ENCODE measurements around the gene HOXC11.

DNA sequence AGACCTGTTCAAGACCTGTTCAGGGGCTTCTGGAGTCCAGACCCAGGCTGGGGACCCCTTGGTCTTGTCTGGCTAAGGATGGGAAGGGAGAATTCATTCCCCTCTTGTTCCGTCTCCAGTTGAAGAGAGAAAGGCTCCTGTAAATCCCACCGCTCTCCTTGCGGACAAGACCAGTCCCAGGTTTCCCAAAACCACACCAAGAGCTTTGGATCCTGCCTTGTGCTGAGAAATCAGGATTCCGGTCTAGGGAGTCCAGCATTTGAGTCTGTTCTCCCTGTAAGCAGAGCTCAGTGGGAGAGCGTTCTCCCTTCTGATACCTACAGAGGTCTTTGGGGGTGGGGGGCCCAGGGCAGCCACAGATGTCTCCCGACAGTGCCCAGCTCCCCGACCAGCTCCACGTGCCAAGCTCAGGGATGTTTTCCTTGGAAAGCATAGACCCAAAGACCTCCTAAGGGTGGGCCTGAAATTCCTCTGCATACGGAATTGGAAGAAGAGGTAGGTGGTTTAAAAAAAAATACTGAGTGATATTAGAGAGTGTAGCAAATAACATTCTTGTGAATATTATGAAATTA lies 32.4 kb upstream of the HOXC11 start:
- TF ChIP-seq, protein P1, sequence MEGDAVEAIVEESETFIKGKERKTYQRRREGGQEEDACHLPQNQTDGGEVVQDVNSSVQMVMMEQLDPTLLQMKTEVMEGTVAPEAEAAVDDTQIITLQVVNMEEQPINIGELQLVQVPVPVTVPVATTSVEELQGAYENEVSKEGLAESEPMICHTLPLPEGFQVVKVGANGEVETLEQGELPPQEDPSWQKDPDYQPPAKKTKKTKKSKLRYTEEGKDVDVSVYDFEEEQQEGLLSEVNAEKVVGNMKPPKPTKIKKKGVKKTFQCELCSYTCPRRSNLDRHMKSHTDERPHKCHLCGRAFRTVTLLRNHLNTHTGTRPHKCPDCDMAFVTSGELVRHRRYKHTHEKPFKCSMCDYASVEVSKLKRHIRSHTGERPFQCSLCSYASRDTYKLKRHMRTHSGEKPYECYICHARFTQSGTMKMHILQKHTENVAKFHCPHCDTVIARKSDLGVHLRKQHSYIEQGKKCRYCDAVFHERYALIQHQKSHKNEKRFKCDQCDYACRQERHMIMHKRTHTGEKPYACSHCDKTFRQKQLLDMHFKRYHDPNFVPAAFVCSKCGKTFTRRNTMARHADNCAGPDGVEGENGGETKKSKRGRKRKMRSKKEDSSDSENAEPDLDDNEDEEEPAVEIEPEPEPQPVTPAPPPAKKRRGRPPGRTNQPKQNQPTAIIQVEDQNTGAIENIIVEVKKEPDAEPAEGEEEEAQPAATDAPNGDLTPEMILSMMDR (IDR thresholded peaks at IDR 0.05; ENCODE audit: low read depth, low read length): no peak
- no peak for TF ChIP-seq POLR2A (IDR thresholded peaks at IDR 0.05; ENCODE audit: extremely low read depth, insufficient read length)
